Neural progenitor cell (in vitro differentiated cells): ENCODE data around the gene YOD1. TPM values are rescaled to one million over a fixed set of nuclear protein-coding genes. Genes with fewer than 3 reads are reported as not detected.

Experiments
- DNase-seq: peaks from one replicate; pipeline ENCODE4 v3.0.0-alpha.2; 2016; ENCODE audit warnings: low spot score
- H2AFZ ChIP-seq: fragments of 200-600 bp; sonication (generic); replicated peaks from 2 replicates; pipeline ENCODE4 v1.6.1; 2016; ENCODE audit warnings: antibody characterized with exemption
- H3F3A ChIP-seq: fragments of 200-600 bp; sonication (generic); 2 replicates; pipeline ENCODE4 v1.6.1; 2016; ENCODE audit warnings: antibody characterized with exemption, low read depth
- H3K27ac ChIP-seq: fragments of 200-600 bp; sonication (generic); 2 replicates; pipeline ENCODE4 v1.5.1; 2016; ENCODE audit warnings: mild to moderate bottlenecking
- H3K27me3 ChIP-seq: fragments of 200-600 bp; sonication (generic); 2 replicates; pipeline ENCODE4 v1.6.1; 2016; ENCODE audit warnings: mild to moderate bottlenecking, moderate library complexity
- H3K36me3 ChIP-seq: fragments of 200-600 bp; sonication (generic); 2 replicates; pipeline ENCODE4 v1.5.1; 2016
- H3K4me1 ChIP-seq: fragments of 200-600 bp; sonication (generic); 2 replicates; pipeline ENCODE4 v1.6.1; 2016; ENCODE audit warnings: mixed run types
- H3K4me2 ChIP-seq: fragments of 200-600 bp; sonication (generic); 2 replicates; pipeline ENCODE4 v1.6.1; 2016
- H3K4me3 ChIP-seq: fragments of 200-600 bp; sonication (generic); 2 replicates; pipeline ENCODE4 v1.5.1; 2016
- H3K79me2 ChIP-seq: fragments of 200-600 bp; sonication (generic); 2 replicates; pipeline ENCODE4 v1.6.1; 2016; ENCODE audit warnings: low read depth
- H3K9ac ChIP-seq: fragments of 200-600 bp; sonication (generic); 2 replicates; pipeline ENCODE4 v1.6.1; 2016
- H3K9me3 ChIP-seq: fragments of 200-600 bp; sonication (generic); 2 replicates; pipeline ENCODE4 v1.5.1; 2016; ENCODE audit warnings: low read depth
- H4K20me1 ChIP-seq: fragments of 200-600 bp; sonication (generic); 2 replicates; pipeline ENCODE4 v1.6.1; 2016; ENCODE audit warnings: low read depth
- H3K27ac Mint-ChIP-seq: 3 replicates; pipeline ENCODE4 v1.8.0; 2021; ENCODE audit warnings: mixed read lengths
- H3K27me3 Mint-ChIP-seq: 2 replicates; pipeline ENCODE4 v1.8.0; 2022; ENCODE audit warnings: low read depth, mild to moderate bottlenecking, inconsistent platforms, moderate library complexity, mixed read lengths; ENCODE audit not compliant: insufficient read depth
- H3K36me3 Mint-ChIP-seq: 3 replicates; pipeline ENCODE4 v1.8.0; 2021; ENCODE audit warnings: mixed read lengths
- H3K4me1 Mint-ChIP-seq: 3 replicates; pipeline ENCODE4 v1.8.0; 2021; ENCODE audit warnings: mixed read lengths
- H3K4me3 Mint-ChIP-seq: 3 replicates; pipeline ENCODE4 v1.8.0; 2021; ENCODE audit warnings: mild to moderate bottlenecking, moderate library complexity, mixed read lengths
- H3K9me3 Mint-ChIP-seq: 3 replicates; pipeline ENCODE4 v1.8.0; 2020; ENCODE audit warnings: mixed read lengths
- CTCF ChIP-seq: fragments of 200-600 bp; sonication (generic); IDR thresholded peaks from 2 replicates; pipeline ENCODE4 v1.5.1; 2017; ENCODE audit warnings: antibody characterized with exemption, mild to moderate bottlenecking
- EZH2 ChIP-seq: fragments of 200-600 bp; sonication (generic); IDR thresholded peaks from 2 replicates; pipeline ENCODE4 v1.6.1; 2017; ENCODE audit warnings: antibody characterized with exemption, mild to moderate bottlenecking, moderate library complexity
- EZH2phosphoT487 ChIP-seq: fragments of 200-600 bp; sonication (generic); IDR thresholded peaks from 2 replicates; pipeline ENCODE4 v1.6.1; 2017; ENCODE audit warnings: antibody characterized with exemption
- total RNA-seq: library from RNA; depleted of rRNA; stranded (reverse); fragments of >200 nt; gene quantifications from 2 replicates; pipeline ENCODE4 v1.2.3, GENCODE V29; 2015; ENCODE audit warnings: low replicate concordance

The YOD1 gene
- total RNA-seq, 1 donor from 2014 or later = 27.0 TPM

GRCh38 chr1:207060596-207060995, 9.6 kb upstream of the YOD1 start:
- peaks cover 13% of the 10 kb centered on the region for H3K4me1 ChIP-seq
- H3K4me2 ChIP-seq = no peak overlapping the region
- peaks cover 12% of the 10 kb centered on the region for H3F3A ChIP-seq
- no peak overlapping the region for H3K4me3 ChIP-seq
- H3K79me2 ChIP-seq = no peaks in the 10 kb centered on the region
- H4K20me1 ChIP-seq = peaks cover 4% of the 10 kb centered on the region
- no peak overlapping the region for H3K4me3 Mint-ChIP-seq
- no peak for DNase-seq
- H3K36me3 Mint-ChIP-seq = peaks cover 2% of the 10 kb centered on the region
- no peak overlapping the region for H3K9ac ChIP-seq
- no peak overlapping the region for H3K27ac Mint-ChIP-seq
- TF ChIP-seq CTCF = no peak
- TF ChIP-seq EZH2 = no peak
- TF ChIP-seq EZH2phosphoT487 = no peak
- H3K36me3 ChIP-seq = no peaks in the 10 kb centered on the region
- peaks cover 3% of the 10 kb centered on the region for H3K27me3 Mint-ChIP-seq
- no peaks in the 10 kb centered on the region for H3K9me3 Mint-ChIP-seq
- no peaks in the 10 kb centered on the region for H3K27me3 ChIP-seq
- H3K9me3 ChIP-seq = no peaks in the 10 kb centered on the region
- no peaks in the 10 kb centered on the region for H3K4me1 Mint-ChIP-seq
- H3K27ac ChIP-seq = no peak overlapping the region
- H2AFZ ChIP-seq = no peak overlapping the region

- H3K27me3 Mint-ChIP-seq = peaks cover 3% of the 10 kb centered on the region
- H4K20me1 ChIP-seq = peaks cover 4% of the 10 kb centered on the region
- H3K9me3 Mint-ChIP-seq = no peaks in the 10 kb centered on the region
- H3K4me3 Mint-ChIP-seq = no peak overlapping the region
- no peak overlapping the region for H3K27ac ChIP-seq
- no peak overlapping the region for H2AFZ ChIP-seq
- peaks cover 13% of the 10 kb centered on the region for H3K4me1 ChIP-seq
- no peak overlapping the region for H3K9ac ChIP-seq
- H3K27ac Mint-ChIP-seq = no peak overlapping the region
- no peaks in the 10 kb centered on the region for H3K79me2 ChIP-seq
- H3K9me3 ChIP-seq = no peaks in the 10 kb centered on the region
- H3K4me1 Mint-ChIP-seq = peaks cover 1% of the 10 kb centered on the region
- peaks cover 2% of the 10 kb centered on the region for H3K36me3 Mint-ChIP-seq
- TF ChIP-seq EZH2 = no peak
- no peak for TF ChIP-seq CTCF
- no peak for TF ChIP-seq EZH2phosphoT487
- no peak overlapping the region for H3K4me3 ChIP-seq
- H3K36me3 ChIP-seq = no peaks in the 10 kb centered on the region
- peaks cover 12% of the 10 kb centered on the region for H3F3A ChIP-seq
- H3K4me2 ChIP-seq = peak overlapping the region; percentile 52
- no peaks in the 10 kb centered on the region for H3K27me3 ChIP-seq
- no peak for DNase-seq
Observed at GRCh38 chr1:207059881-207060280, 8.9 kb upstream of the YOD1 start.

GRCh38 chr1:207058878-207059867, 8.2 kb upstream of the YOD1 start:
- peak; percentile 48 for TF ChIP-seq CTCF
- TF ChIP-seq EZH2phosphoT487 = no peak
- peaks cover 2% of the 10 kb centered on the region for H3K4me1 Mint-ChIP-seq
- H3K9me3 Mint-ChIP-seq = no peaks in the 10 kb centered on the region
- peak; percentile 51 for DNase-seq
- H3K4me3 ChIP-seq = no peak overlapping the region
- no peak overlapping the region for H2AFZ ChIP-seq
- H3K27me3 Mint-ChIP-seq = peaks cover 4% of the 10 kb centered on the region
- no peaks in the 10 kb centered on the region for H3K9me3 ChIP-seq
- peak overlapping the region; percentile 6 for H3K27ac ChIP-seq
- H3F3A ChIP-seq = peaks cover 12% of the 10 kb centered on the region
- H3K79me2 ChIP-seq = no peaks in the 10 kb centered on the region
- no peak overlapping the region for H3K9ac ChIP-seq
- H3K27ac Mint-ChIP-seq = no peak overlapping the region
- H3K27me3 ChIP-seq = peaks cover 6% of the 10 kb centered on the region
- peaks cover 4% of the 10 kb centered on the region for H4K20me1 ChIP-seq
- peaks cover 13% of the 10 kb centered on the region for H3K4me1 ChIP-seq
- no peaks in the 10 kb centered on the region for H3K36me3 ChIP-seq
- peaks cover 2% of the 10 kb centered on the region for H3K36me3 Mint-ChIP-seq
- no peak overlapping the region for H3K4me3 Mint-ChIP-seq
- peak overlapping the region; percentile 52 for H3K4me2 ChIP-seq
